Measurements from ENCODE around the gene ZNF709. TPM values are rescaled to one million over a fixed set of nuclear protein-coding genes. Genes with fewer than 3 reads are reported as not detected.

ZNF709 gene
- total and polyA plus RNA-seq, 2 donors from 2014 or later, result 2.2 to 5.7 TPM

GRCh38 chr19:12521996-12522395 is 37.4 kb upstream of the ZNF709 start:
- Histone ChIP-seq H3K9ac (ENCODE audit: low read length in 3 of 3) (no peak overlapping the region), H3K27me3 (ENCODE audit: control insufficient read depth, insufficient read depth, low read length) (no peaks in the 10 kb centered on the region), H3K4me3 (ENCODE audit: low read length in 3 of 3) (no peak overlapping the region), H3K4me1 (ENCODE audit: control insufficient read depth in 2 of 3, insufficient read depth in 2 of 3, low read depth in 1 of 3, low read length in 3 of 3) (no peaks in the 10 kb centered on the region), H3K9me3 (ENCODE audit: control insufficient read depth in 2 of 3, insufficient read depth in 1 of 3, low read length in 3 of 3) (peaks cover 20 to 68% (median 23%) of the 10 kb centered on the region in 3 donors), H3K36me3 (ENCODE audit: control insufficient read depth in 2 of 3, insufficient read depth in 3 of 3, low read length in 3 of 3) (peaks cover 14 to 20% (median 18%) of the 10 kb centered on the region in 3 donors), H3K27ac (ENCODE audit: low read depth in 2 of 2, low read length in 2 of 2) (no peak overlapping the region)
- no peak for FAIRE-seq
- no peak for DNase-seq
- intact Hi-C loops (cut with DNase I), result no loop called here
- TF ChIP-seq, protein P1, sequence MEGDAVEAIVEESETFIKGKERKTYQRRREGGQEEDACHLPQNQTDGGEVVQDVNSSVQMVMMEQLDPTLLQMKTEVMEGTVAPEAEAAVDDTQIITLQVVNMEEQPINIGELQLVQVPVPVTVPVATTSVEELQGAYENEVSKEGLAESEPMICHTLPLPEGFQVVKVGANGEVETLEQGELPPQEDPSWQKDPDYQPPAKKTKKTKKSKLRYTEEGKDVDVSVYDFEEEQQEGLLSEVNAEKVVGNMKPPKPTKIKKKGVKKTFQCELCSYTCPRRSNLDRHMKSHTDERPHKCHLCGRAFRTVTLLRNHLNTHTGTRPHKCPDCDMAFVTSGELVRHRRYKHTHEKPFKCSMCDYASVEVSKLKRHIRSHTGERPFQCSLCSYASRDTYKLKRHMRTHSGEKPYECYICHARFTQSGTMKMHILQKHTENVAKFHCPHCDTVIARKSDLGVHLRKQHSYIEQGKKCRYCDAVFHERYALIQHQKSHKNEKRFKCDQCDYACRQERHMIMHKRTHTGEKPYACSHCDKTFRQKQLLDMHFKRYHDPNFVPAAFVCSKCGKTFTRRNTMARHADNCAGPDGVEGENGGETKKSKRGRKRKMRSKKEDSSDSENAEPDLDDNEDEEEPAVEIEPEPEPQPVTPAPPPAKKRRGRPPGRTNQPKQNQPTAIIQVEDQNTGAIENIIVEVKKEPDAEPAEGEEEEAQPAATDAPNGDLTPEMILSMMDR (IDR thresholded peaks at IDR 0.05; ENCODE audit: borderline replicate concordance, extremely low read depth, insufficient read depth), result no peak

DNA sequence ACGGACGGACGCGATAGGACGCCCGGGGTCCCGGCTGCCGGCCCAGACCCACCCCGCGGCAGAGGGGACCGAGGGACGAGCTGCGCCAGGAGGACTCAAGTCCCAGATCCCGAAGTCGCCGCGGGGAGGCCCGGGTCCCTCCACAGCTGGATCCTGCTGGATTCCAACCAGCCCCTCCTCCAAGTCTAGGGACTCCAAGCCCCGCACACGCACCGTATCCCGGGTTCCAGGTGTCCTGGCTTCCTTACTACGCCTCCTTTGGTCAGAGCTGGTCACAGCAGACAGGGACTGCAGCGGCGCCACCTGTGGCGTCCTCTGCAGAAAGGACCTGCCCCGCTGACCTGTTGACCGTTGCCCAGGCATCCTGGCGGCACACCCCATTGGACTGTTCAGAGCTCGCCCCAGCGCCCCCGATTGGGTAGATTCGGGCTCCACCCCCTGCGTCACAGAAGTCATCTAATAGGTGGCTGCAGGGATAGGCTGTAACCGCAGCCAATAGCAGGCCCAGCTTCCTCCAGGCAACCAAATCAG is 29.0 kb upstream of the ZNF709 start:
- DNase-seq, result peak; percentile 48 to 77 (median 65)
- no peak overlapping the region for H3K9ac ChIP-seq (ENCODE audit: low read length in 3 of 3)
- no peaks in the 10 kb centered on the region for H3K36me3 ChIP-seq (ENCODE audit: control insufficient read depth in 2 of 3, insufficient read depth in 3 of 3, low read length in 3 of 3)
- peak overlapping the region in 1 of 3 donors; percentile 21 for H3K4me3 ChIP-seq (ENCODE audit: low read length in 3 of 3)
- FAIRE-seq, result no peak
- peaks cover 0 to 7% (median 0%) of the 10 kb centered on the region in 3 donors for H3K9me3 ChIP-seq (ENCODE audit: control insufficient read depth in 2 of 3, insufficient read depth in 1 of 3, low read length in 3 of 3)
- TF ChIP-seq, protein P1 (IDR thresholded peaks at IDR 0.05; ENCODE audit: borderline replicate concordance, extremely low read depth, insufficient read depth), result peak; percentile 14
- no peaks in the 10 kb centered on the region for H3K27me3 ChIP-seq (ENCODE audit: control insufficient read depth, insufficient read depth, low read length)
- H3K4me1 ChIP-seq (ENCODE audit: control insufficient read depth in 2 of 3, insufficient read depth in 2 of 3, low read depth in 1 of 3, low read length in 3 of 3), result no peaks in the 10 kb centered on the region
- no peak overlapping the region for H3K27ac ChIP-seq (ENCODE audit: low read depth in 2 of 2, low read length in 2 of 2)
- intact Hi-C loops (cut with DNase I), result no loop called here

- Histone ChIP-seq H3K9ac (ENCODE audit: low read length in 3 of 3) (no peak overlapping the region), H3K27me3 (ENCODE audit: control insufficient read depth, insufficient read depth, low read length) (no peaks in the 10 kb centered on the region), H3K4me3 (ENCODE audit: low read length in 3 of 3) (no peak overlapping the region), H3K9me3 (ENCODE audit: control insufficient read depth in 2 of 3, insufficient read depth in 1 of 3, low read length in 3 of 3) (no peaks in the 10 kb centered on the region), H3K4me1 (ENCODE audit: control insufficient read depth in 2 of 3, insufficient read depth in 2 of 3, low read depth in 1 of 3, low read length in 3 of 3) (peaks cover 0 to 4% (median 4%) of the 10 kb centered on the region in 3 donors), H3K36me3 (ENCODE audit: control insufficient read depth in 2 of 3, insufficient read depth in 3 of 3, low read length in 3 of 3) (no peaks in the 10 kb centered on the region), H3K27ac (ENCODE audit: low read depth in 2 of 2, low read length in 2 of 2) (no peak overlapping the region)
- TF ChIP-seq, protein P1 (IDR thresholded peaks at IDR 0.05; ENCODE audit: borderline replicate concordance, extremely low read depth, insufficient read depth), result no peak
- FAIRE-seq, result no peak
- intact Hi-C loops (cut with DNase I), result no loop called here
- no peak for DNase-seq
Observed at GRCh38 chr19:12497032-12497431, 12.4 kb upstream of the ZNF709 start.

- Histone ChIP-seq H3K36me3 (ENCODE audit: control insufficient read depth in 2 of 3, insufficient read depth in 3 of 3, low read length in 3 of 3) (no peaks in the 10 kb centered on the region), H3K9ac (ENCODE audit: low read length in 3 of 3) (no peak overlapping the region), H3K4me3 (ENCODE audit: low read length in 3 of 3) (no peak overlapping the region), H3K27me3 (ENCODE audit: control insufficient read depth, insufficient read depth, low read length) (no peaks in the 10 kb centered on the region), H3K27ac (ENCODE audit: low read depth in 2 of 2, low read length in 2 of 2) (no peak overlapping the region), H3K9me3 (ENCODE audit: control insufficient read depth in 2 of 3, insufficient read depth in 1 of 3, low read length in 3 of 3) (no peaks in the 10 kb centered on the region), H3K4me1 (ENCODE audit: control insufficient read depth in 2 of 3, insufficient read depth in 2 of 3, low read depth in 1 of 3, low read length in 3 of 3) (peaks cover 0 to 4% (median 4%) of the 10 kb centered on the region in 3 donors)
- TF ChIP-seq, protein P1 (IDR thresholded peaks at IDR 0.05; ENCODE audit: borderline replicate concordance, extremely low read depth, insufficient read depth), result no peak
- no peak for FAIRE-seq
- intact Hi-C loops (cut with DNase I), result no loop called here
- no peak for DNase-seq
Observed at GRCh38 chr19:12496480-12496879, 11.9 kb upstream of the ZNF709 start.

All from kidney (tissue), 14 donors.